ENCODE data around the gene MAG.
"Not testable (repeated sequence)": the region's sequence is repeated elsewhere in the genome, so short reads cannot be mapped to it uniquely, and the experiment has no call there.

Gene MAG

GRCh38 chr19:35346193-35347052 is 54.5 kb downstream of the MAG start:
- peak; percentile 59 for DNase-seq (ENCODE audit: low read depth)

- peak; percentile 44 for DNase-seq (ENCODE audit: low read depth)
These were observed 55.4 kb downstream of the MAG start, which contains the start of gene FFAR1 for GRCh38 chr19:35347171-35347929. Gene FFAR1, plus strand, starts transcription at chr19:35347902. Its CDS starts 3,650 bp downstream, at chr19:35351552.

DNA sequence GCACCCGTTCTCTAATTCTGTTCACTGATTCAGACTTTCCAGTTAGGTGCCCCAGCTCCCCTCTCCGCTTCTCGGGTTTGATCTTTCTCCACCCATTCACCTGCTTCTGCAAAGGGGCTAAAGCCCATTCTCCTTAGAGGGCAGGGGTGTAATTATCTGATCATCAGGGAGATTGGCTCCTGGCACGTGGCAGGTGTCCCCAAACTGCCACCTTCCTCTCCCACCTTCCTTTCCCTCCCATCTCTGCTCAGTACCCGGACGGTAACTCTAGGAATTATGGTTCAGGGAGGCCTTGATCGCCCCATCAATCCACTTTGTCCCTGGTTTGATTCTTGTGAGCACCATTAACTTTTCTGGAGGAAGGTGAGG is 56.0 kb downstream of the MAG start:
- DNase-seq (ENCODE audit: low read depth), result no peak

DNA sequence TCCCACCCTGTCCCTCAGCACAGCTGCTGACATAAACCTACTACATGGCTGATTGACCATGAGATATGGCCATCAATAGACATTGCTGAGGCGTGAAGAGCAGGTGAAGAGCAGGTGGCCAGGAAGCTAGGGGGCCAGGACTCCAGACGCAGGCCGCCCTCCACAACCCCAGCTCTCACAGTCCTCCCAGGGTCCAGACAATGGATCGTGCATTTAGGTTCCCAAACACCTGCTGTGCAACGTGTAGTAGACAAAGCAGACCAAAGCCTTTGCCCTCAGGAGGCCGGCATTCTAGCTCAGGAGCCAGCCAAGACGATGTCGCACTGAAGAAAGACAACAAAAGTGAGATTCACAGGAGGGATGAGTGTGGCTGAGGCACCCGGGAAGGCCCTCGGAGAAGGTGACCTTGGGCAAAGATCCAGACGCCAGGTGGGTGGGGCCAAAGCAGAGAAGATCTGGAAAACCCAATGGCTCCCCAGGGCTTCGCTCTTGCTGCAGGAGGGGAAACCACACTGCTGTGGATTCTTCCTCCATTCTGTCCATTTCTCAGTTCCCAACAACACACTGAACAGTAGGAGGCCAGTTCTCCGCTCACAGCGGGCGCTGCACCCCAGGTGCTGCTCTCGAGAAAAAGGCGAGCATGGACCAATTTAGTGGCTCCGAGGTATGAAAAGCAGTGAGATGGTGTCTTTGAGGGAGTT is 57.1 kb downstream of the MAG start:
- DNase-seq (ENCODE audit: low read depth), result no peak

GRCh38 chr19:35349614-35350521 is 57.9 kb downstream of the MAG start:
- DNase-seq (ENCODE audit: low read depth), result no peak

DNA sequence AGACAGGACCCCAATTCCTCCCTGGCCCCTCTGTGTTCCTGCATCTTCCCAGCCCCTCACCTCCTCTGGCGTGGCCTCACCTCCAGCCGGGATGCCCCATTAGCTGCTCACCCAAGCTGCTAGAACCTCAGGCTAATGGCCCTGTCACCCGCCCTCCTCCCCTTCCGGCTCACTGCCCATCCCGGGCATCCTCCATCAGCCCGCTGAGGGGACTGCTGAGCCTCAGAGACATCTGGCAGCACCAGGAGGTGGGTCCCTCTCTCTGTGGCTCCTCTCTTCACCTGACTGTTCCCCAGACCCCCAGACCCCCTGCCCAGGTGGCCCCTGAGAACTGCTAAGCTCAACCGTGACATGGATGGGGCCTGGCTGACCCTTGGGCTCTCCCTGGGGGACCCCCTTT is 58.6 kb downstream of the MAG start:
- no peak for DNase-seq (ENCODE audit: low read depth)

DNA sequence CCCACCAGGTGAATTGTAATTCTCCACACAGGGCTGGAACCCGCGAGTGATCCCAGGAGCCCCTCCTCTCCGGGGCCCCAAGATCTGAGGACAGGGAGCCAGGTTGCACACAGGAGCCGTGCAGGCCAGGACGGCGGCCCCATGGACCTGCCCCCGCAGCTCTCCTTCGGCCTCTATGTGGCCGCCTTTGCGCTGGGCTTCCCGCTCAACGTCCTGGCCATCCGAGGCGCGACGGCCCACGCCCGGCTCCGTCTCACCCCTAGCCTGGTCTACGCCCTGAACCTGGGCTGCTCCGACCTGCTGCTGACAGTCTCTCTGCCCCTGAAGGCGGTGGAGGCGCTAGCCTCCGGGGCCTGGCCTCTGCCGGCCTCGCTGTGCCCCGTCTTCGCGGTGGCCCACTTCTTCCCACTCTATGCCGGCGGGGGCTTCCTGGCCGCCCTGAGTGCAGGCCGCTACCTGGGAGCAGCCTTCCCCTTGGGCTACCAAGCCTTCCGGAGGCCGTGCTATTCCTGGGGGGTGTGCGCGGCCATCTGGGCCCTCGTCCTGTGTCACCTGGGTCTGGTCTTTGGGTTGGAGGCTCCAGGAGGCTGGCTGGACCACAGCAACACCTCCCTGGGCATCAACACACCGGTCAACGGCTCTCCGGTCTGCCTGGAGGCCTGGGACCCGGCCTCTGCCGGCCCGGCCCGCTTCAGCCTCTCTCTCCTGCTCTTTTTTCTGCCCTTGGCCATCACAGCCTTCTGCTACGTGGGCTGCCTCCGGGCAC is 59.6 kb downstream of the MAG start:
- no peak for DNase-seq (ENCODE audit: low read depth)

DNA sequence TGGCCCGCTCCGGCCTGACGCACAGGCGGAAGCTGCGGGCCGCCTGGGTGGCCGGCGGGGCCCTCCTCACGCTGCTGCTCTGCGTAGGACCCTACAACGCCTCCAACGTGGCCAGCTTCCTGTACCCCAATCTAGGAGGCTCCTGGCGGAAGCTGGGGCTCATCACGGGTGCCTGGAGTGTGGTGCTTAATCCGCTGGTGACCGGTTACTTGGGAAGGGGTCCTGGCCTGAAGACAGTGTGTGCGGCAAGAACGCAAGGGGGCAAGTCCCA is 60.2 kb downstream of the MAG start:
- no peak for DNase-seq (ENCODE audit: low read depth)

- peak; percentile 56 for DNase-seq (ENCODE audit: low read depth)
These were observed 60.7 kb downstream of the MAG start for GRCh38 chr19:35352448-35353304.

GRCh38 chr19:35353635-35354034 is 61.7 kb downstream of the MAG start:
- no peak for DNase-seq (ENCODE audit: low read depth)

DNA sequence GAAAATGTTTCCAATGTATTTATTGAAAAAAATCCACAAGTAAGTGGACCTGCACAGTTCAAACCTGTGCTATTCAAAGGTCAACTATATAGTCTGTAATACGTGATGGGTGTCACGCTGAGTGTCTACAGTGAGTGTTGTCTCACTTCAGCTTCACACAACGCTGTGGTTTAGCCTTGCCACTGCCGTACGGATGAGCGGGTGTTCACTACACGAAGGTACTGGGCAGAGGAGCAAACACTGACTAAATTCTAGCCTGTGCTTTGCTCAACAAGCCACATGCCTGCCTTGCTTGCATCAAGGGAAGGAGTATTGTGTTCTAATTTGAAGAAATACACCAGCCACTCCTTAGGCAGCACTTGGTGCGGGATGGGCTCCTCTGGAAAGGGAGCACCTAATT is 62.9 kb downstream of the MAG start:
- DNase-seq (ENCODE audit: low read depth), result no peak

GRCh38 chr19:35355791-35356460 is 64.0 kb downstream of the MAG start:
- DNase-seq (ENCODE audit: low read depth), result no peak

- DNase-seq (ENCODE audit: low read depth), result no peak
These were observed 66.1 kb downstream of the MAG start, which contains the start of gene FFAR3 for GRCh38 chr19:35357867-35358573. Gene FFAR3, plus strand, starts transcription at chr19:35358460. Its CDS starts 431 bp downstream, at chr19:35358891.

- not testable (repeated sequence) for DNase-seq (ENCODE audit: low read depth)
These were observed 66.9 kb downstream of the MAG start for GRCh38 chr19:35358834-35359233.

DNA sequence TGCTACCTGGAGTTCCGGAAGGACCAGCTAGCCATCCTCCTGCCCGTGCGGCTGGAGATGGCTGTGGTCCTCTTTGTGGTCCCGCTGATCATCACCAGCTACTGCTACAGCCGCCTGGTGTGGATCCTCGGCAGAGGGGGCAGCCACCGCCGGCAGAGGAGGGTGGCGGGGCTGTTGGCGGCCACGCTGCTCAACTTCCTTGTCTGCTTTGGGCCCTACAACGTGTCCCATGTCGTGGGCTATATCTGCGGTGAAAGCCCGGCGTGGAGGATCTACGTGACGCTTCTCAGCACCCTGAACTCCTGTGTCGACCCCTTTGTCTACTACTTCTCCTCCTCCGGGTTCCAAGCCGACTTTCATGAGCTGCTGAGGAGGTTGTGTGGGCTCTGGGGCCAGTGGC is 67.4 kb downstream of the MAG start:
- DNase-seq (ENCODE audit: low read depth), result not testable (repeated sequence)

- DNase-seq (ENCODE audit: low read depth), result not testable (repeated sequence)
These were observed 68.1 kb downstream of the MAG start for GRCh38 chr19:35360081-35360480.

DNA sequence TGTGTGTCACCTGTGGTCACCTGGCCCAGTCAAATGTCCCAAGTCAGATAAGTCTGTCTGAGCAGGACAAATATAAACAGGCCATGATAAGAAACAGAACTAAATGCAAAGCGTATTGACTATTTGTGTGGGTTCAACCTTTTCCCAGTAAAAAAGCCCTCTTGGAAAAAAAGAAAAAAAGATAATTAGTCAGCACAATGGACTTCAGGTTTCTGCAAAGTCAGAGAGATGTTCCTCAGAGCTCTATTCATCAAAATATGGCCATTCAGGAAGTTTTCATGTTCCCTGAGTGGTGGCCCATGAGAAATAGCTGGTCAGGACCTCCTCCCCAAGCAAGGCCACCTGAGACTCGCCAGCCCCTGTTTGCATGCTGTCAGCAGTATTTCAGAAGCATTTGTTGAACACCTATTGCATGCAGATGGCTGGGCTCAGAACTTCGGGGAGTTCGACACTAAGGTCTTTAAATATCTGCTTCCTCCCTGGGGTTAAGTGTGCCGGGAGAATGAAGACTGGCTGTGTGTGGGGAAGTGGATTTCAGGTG is 69.0 kb downstream of the MAG start:
- no peak for DNase-seq (ENCODE audit: low read depth)

DNA sequence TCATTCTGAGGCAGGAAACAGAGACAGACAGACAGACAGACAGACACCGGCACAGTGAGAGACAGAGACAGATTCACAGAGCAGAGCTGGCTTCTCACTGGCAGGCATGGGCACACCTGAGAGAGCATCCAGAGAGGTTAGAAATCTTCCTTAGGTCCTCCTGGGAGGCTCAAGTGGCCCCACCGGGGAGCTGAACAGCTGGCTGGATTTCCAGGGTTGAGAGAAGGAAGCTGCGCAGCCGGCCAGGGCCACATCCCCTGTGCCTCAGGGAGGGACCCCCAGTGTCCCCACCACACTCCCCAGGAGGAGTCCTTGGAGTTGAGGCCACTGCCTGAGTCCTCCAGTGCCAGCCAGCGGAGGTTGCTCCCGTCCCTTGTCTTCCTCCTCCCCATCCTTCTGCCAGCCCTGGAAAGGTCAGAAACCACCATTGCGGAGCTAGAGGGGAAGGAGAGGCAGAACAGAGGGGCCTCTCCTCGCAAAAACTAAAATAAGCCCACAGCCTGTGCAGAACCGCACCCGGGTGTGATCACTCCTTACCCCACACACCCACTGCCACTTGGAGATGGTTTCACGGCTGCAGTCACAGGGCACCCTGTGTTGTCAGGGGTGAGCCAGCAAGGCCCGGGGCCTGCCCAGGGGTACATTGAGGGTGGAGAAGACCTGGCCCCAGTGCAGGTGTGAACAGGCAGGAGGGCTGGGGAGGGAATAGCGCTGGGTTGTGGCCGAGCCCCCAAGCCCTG is 70.5 kb downstream of the MAG start:
- no peak for DNase-seq (ENCODE audit: low read depth)
